HG03571 (cell line): ENCODE data around the gene KRTAP4-5.
"Not testable (repeated sequence)": the region's sequence is repeated elsewhere in the genome, so short reads cannot be mapped to it uniquely, and the experiment has no call there.

Source experiments
- ATAC-seq: cut with Tn5 transposase; IDR thresholded peaks from one replicate; pipeline ENCODE4 v1.9.1; 2021; ENCODE audit not compliant: unreplicated experiment

The KRTAP4-5 gene

GRCh38 chr17:41149652-41149985 lies at the start of gene KRTAP4-5:
Gene KRTAP4-5 (minus strand): TSS chr17:41149825. CDS start chr17:41149767, 58 bp downstream.
- no peak for ATAC-seq

GRCh38 chr17:41196068-41196467 lies 46.4 kb upstream of the KRTAP4-5 start:
- no peak for ATAC-seq

- ATAC-seq = no peak
Measured at GRCh38 chr17:41190328-41190727, 40.7 kb upstream of the KRTAP4-5 start.

GRCh38 chr17:41189837-41190318 lies 40.3 kb upstream of the KRTAP4-5 start, which contains the start of gene KRTAP9-1:
Gene KRTAP9-1 (plus strand): TSS chr17:41189887. CDS start chr17:41189887, 0 bp downstream.
- ATAC-seq = not testable (repeated sequence)

- no peak for ATAC-seq
Measured at GRCh38 chr17:41186872-41187271, 37.2 kb upstream of the KRTAP4-5 start.

GRCh38 chr17:41185001-41185400 lies 35.4 kb upstream of the KRTAP4-5 start:
- no peak for ATAC-seq

- no peak for ATAC-seq
Measured at GRCh38 chr17:41184480-41184961, 34.9 kb upstream of the KRTAP4-5 start, which contains the start of gene KRTAP4-1. Gene KRTAP4-1 (minus strand): TSS chr17:41184911. CDS start chr17:41184854, 57 bp downstream.

- ATAC-seq = no peak
Measured at GRCh38 chr17:41178843-41179616, 29.4 kb upstream of the KRTAP4-5 start.

GRCh38 chr17:41178341-41178740 lies 28.7 kb upstream of the KRTAP4-5 start:
- ATAC-seq = no peak

GRCh38 chr17:41177727-41178271 lies 28.2 kb upstream of the KRTAP4-5 start, which contains the start of gene KRTAP4-2:
Gene KRTAP4-2 (minus strand): TSS chr17:41178221. CDS start chr17:41178164, 57 bp downstream.
- no peak for ATAC-seq

GRCh38 chr17:41176744-41177387 lies 27.2 kb upstream of the KRTAP4-5 start:
- no peak for ATAC-seq

- ATAC-seq = no peak
Measured at GRCh38 chr17:41171886-41172285, 22.3 kb upstream of the KRTAP4-5 start.

- ATAC-seq = no peak
Measured at GRCh38 chr17:41168121-41168520, 18.5 kb upstream of the KRTAP4-5 start, which contains the start of gene KRTAP4-3. Gene KRTAP4-3 (minus strand): TSS chr17:41168221. CDS start chr17:41168172, 49 bp downstream.

GRCh38 chr17:41167561-41167960 lies 17.9 kb upstream of the KRTAP4-5 start:
- no peak for ATAC-seq

- no peak for ATAC-seq
Measured at GRCh38 chr17:41163828-41164227, 14.2 kb upstream of the KRTAP4-5 start.

- ATAC-seq = no peak
Measured at GRCh38 chr17:41160648-41161047, 11.0 kb upstream of the KRTAP4-5 start, which contains the start of gene KRTAP4-4. Gene KRTAP4-4 (minus strand): TSS chr17:41160748. CDS start chr17:41160691, 57 bp downstream.

GRCh38 chr17:41160190-41160589 lies 10.6 kb upstream of the KRTAP4-5 start:
- ATAC-seq = not testable (repeated sequence)

GRCh38 chr17:41153856-41154255 lies 4.2 kb upstream of the KRTAP4-5 start:
- ATAC-seq = no peak

- no peak for ATAC-seq
Measured at GRCh38 chr17:41151525-41151924, 1.9 kb upstream of the KRTAP4-5 start.

GRCh38 chr17:41150026-41150425 lies 401 bp upstream of the KRTAP4-5 start:
- no peak for ATAC-seq

- not testable (repeated sequence) for ATAC-seq
Measured at GRCh38 chr17:41148971-41149651, 514 bp downstream of the KRTAP4-5 start.
